ENCODE data around the gene PIAS3.

PIAS3 gene

GRCh38 chr1:145871994-145872924 lies 13.4 kb upstream of the PIAS3 start:
- Histone ChIP-seq H3K27me3 (ENCODE audit: control insufficient read depth, insufficient read depth, low read length) (peaks cover 30% of the 10 kb centered on the region), H3K9ac (ENCODE audit: low read length) (peak overlapping the region; percentile 52), H3K27ac (ENCODE audit: low read length) (no peak overlapping the region), H3K9me3 (ENCODE audit: control insufficient read depth, low read depth, low read length) (no peaks in the 10 kb centered on the region), H3K4me1 (ENCODE audit: control insufficient read depth, low read depth, low read length) (peaks cover 8% of the 10 kb centered on the region), H3K36me3 (ENCODE audit: control insufficient read depth, low read depth, low read length) (no peaks in the 10 kb centered on the region), H3K4me3 (ENCODE audit: low read length) (peak overlapping the region; percentile 61)

DNA sequence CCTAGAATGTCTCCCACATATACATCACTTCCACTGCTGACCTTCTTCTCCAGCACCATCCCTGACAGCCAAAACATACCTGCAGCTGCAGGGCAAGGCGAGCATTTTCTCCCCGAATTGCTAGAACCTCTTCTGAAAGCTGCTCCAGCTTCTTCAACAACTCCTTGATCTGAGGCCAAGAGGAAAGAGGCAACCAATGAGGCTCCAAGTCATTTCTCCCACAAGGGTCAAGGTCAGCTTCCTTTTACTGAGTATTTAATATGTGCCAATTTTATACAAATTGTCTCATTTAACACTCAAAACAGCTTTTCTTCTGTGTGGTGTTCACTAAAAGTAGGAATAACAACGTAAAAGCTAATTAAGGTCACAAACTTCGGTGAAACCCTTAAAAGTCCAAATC lies 9.4 kb upstream of the PIAS3 start:
- Histone ChIP-seq H3K4me1 (ENCODE audit: control insufficient read depth, low read depth, low read length) (peaks cover 8% of the 10 kb centered on the region), H3K4me3 (ENCODE audit: low read length) (no peak overlapping the region), H3K27me3 (ENCODE audit: control insufficient read depth, insufficient read depth, low read length) (peaks cover 21% of the 10 kb centered on the region), H3K9me3 (ENCODE audit: control insufficient read depth, low read depth, low read length) (no peaks in the 10 kb centered on the region), H3K36me3 (ENCODE audit: control insufficient read depth, low read depth, low read length) (no peaks in the 10 kb centered on the region), H3K27ac (ENCODE audit: low read length) (no peak overlapping the region), H3K9ac (ENCODE audit: low read length) (no peak overlapping the region)

DNA sequence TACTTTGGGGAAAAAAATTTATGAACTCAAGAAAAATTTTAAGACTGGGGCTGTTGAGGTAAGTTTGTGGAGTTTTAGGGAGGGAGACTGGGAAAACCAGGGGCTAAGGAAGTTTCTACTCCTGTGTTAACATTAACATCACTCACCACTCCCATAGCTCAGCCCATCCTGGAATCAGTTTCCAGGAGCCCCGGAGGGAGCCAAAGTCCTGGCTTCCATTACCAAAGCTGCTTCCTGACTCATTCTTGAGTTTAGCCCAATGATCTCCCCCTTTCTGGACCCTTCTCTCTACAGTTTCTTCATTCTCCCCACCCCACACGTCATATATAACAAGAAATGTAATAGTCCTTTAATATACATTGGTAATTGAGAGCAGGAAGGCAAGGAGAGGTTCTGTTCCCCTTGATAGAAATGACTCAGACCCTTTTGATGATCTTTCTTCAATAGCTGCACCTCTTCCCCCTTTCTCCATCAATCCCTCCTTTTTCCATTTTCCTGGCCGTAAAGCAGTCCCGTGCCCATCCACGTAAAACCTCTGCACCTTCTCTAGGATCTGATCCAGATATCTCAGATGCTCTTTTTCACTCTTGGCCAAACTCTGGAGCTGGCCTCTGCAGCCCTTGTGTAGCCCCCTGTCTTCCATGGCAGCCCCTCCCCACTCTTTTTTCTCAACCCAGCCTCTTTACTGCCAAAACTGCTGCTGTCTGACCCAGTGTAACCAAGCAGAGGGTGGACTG lies 4.6 kb upstream of the PIAS3 start:
- H3K4me3 ChIP-seq (ENCODE audit: low read length) = no peak overlapping the region
- H3K4me1 ChIP-seq (ENCODE audit: control insufficient read depth, low read depth, low read length) = no peaks in the 10 kb centered on the region
- no peaks in the 10 kb centered on the region for H3K36me3 ChIP-seq (ENCODE audit: control insufficient read depth, low read depth, low read length)
- H3K9me3 ChIP-seq (ENCODE audit: control insufficient read depth, low read depth, low read length) = no peaks in the 10 kb centered on the region
- H3K27me3 ChIP-seq (ENCODE audit: control insufficient read depth, insufficient read depth, low read length) = no peaks in the 10 kb centered on the region
- no peak overlapping the region for H3K9ac ChIP-seq (ENCODE audit: low read length)
- no peak overlapping the region for H3K27ac ChIP-seq (ENCODE audit: low read length)

DNA sequence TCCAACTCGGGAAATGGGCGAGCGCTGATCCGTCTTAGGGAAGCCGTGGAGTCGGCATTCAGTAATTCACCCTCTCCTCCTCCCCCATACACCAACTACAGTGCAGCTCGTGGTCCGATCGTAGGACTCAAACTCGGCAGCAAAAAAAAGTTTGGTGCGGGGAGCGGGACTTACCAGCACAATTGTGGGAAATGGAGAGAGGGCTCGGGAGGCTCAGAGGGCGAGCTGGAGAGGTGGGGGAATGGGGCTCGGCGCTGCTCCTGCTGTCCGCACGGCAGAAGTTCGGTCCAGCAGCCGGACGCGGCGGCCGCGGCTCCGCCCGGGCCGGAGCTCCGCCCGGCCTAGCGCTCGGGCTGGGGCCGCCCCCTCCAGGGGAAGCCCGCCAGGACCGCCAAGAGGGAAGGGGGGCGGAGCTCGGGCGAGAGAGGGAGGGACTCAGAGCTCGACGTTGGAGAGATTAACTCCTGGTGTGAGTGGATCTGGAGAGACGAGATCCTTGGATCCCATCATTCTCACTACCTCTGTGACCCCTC lies 676 bp upstream of the PIAS3 start:
- H3K9ac ChIP-seq (ENCODE audit: low read length) = peak overlapping the region; percentile 55
- no peaks in the 10 kb centered on the region for H3K4me1 ChIP-seq (ENCODE audit: control insufficient read depth, low read depth, low read length)
- peaks cover 16% of the 10 kb centered on the region for H3K36me3 ChIP-seq (ENCODE audit: control insufficient read depth, low read depth, low read length)
- H3K4me3 ChIP-seq (ENCODE audit: low read length) = peak overlapping the region; percentile 95
- no peak overlapping the region for H3K27ac ChIP-seq (ENCODE audit: low read length)
- H3K9me3 ChIP-seq (ENCODE audit: control insufficient read depth, low read depth, low read length) = peaks cover 4% of the 10 kb centered on the region
- H3K27me3 ChIP-seq (ENCODE audit: control insufficient read depth, insufficient read depth, low read length) = no peaks in the 10 kb centered on the region

GRCh38 chr1:145858238-145858900 lies 512 bp downstream of the PIAS3 start:
- no peaks in the 10 kb centered on the region for H3K4me1 ChIP-seq (ENCODE audit: control insufficient read depth, low read depth, low read length)
- peaks cover 28% of the 10 kb centered on the region for H3K36me3 ChIP-seq (ENCODE audit: control insufficient read depth, low read depth, low read length)
- peak overlapping the region; percentile 95 for H3K4me3 ChIP-seq (ENCODE audit: low read length)
- peak overlapping the region; percentile 55 for H3K9ac ChIP-seq (ENCODE audit: low read length)
- H3K27me3 ChIP-seq (ENCODE audit: control insufficient read depth, insufficient read depth, low read length) = no peaks in the 10 kb centered on the region
- H3K9me3 ChIP-seq (ENCODE audit: control insufficient read depth, low read depth, low read length) = peaks cover 4% of the 10 kb centered on the region
- no peak overlapping the region for H3K27ac ChIP-seq (ENCODE audit: low read length)

DNA sequence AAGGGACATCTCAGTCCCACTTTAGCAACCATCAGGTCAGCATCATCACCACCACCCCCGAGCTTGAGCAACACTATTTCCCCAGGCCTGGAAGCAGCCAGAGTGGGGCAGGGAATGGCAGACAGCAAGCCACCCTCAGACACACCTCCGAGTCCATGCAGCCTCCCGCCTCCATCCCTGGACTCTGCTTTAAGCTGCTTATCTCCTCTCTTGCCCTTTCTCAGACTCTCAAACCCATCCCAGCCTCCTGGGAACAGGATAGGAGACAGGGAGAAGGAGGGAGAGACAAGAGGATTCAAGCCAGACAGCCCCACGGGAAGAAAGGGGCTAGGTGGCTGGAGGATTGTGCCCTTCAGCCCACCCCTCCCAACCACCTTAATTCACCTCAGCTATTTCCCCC lies 1.7 kb downstream of the PIAS3 start:
- no peaks in the 10 kb centered on the region for H3K27me3 ChIP-seq (ENCODE audit: control insufficient read depth, insufficient read depth, low read length)
- H3K4me3 ChIP-seq (ENCODE audit: low read length) = no peak overlapping the region
- peaks cover 4% of the 10 kb centered on the region for H3K9me3 ChIP-seq (ENCODE audit: control insufficient read depth, low read depth, low read length)
- peaks cover 37% of the 10 kb centered on the region for H3K36me3 ChIP-seq (ENCODE audit: control insufficient read depth, low read depth, low read length)
- H3K27ac ChIP-seq (ENCODE audit: low read length) = no peak overlapping the region
- no peak overlapping the region for H3K9ac ChIP-seq (ENCODE audit: low read length)
- no peaks in the 10 kb centered on the region for H3K4me1 ChIP-seq (ENCODE audit: control insufficient read depth, low read depth, low read length)

- H3K36me3 ChIP-seq (ENCODE audit: control insufficient read depth, low read depth, low read length) = peaks cover 46% of the 10 kb centered on the region
Measured at GRCh38 chr1:145855426-145855948, 3.4 kb downstream of the PIAS3 start.

GRCh38 chr1:145849356-145850160 lies 9.3 kb downstream of the PIAS3 start:
- H3K27me3 ChIP-seq (ENCODE audit: control insufficient read depth, insufficient read depth, low read length) = peaks cover 7% of the 10 kb centered on the region
- no peaks in the 10 kb centered on the region for H3K4me1 ChIP-seq (ENCODE audit: control insufficient read depth, low read depth, low read length)
- no peaks in the 10 kb centered on the region for H3K9me3 ChIP-seq (ENCODE audit: control insufficient read depth, low read depth, low read length)
- no peak overlapping the region for H3K4me3 ChIP-seq (ENCODE audit: low read length)
- peaks cover 44% of the 10 kb centered on the region for H3K36me3 ChIP-seq (ENCODE audit: control insufficient read depth, low read depth, low read length)
- H3K9ac ChIP-seq (ENCODE audit: low read length) = no peak overlapping the region
- no peak overlapping the region for H3K27ac ChIP-seq (ENCODE audit: low read length)

More at GRCh38 chr1:145855426-145855948, 3.4 kb downstream of the PIAS3 start:
- Histone ChIP-seq H3K9me3 (ENCODE audit: control insufficient read depth, low read depth, low read length) (peaks cover 4% of the 10 kb centered on the region), H3K4me1 (ENCODE audit: control insufficient read depth, low read depth, low read length) (no peaks in the 10 kb centered on the region), H3K9ac (ENCODE audit: low read length) (no peak overlapping the region), H3K27me3 (ENCODE audit: control insufficient read depth, insufficient read depth, low read length) (no peaks in the 10 kb centered on the region), H3K4me3 (ENCODE audit: low read length) (no peak overlapping the region), H3K27ac (ENCODE audit: low read length) (no peak overlapping the region)

GRCh38 chr1:145847827-145848226 lies 11.1 kb downstream of the PIAS3 start:
- no peaks in the 10 kb centered on the region for H3K9me3 ChIP-seq (ENCODE audit: control insufficient read depth, low read depth, low read length)
- no peak overlapping the region for H3K27ac ChIP-seq (ENCODE audit: low read length)
- H3K27me3 ChIP-seq (ENCODE audit: control insufficient read depth, insufficient read depth, low read length) = peaks cover 10% of the 10 kb centered on the region
- H3K36me3 ChIP-seq (ENCODE audit: control insufficient read depth, low read depth, low read length) = peaks cover 36% of the 10 kb centered on the region
- no peak overlapping the region for H3K4me3 ChIP-seq (ENCODE audit: low read length)
- no peaks in the 10 kb centered on the region for H3K4me1 ChIP-seq (ENCODE audit: control insufficient read depth, low read depth, low read length)
- no peak overlapping the region for H3K9ac ChIP-seq (ENCODE audit: low read length)

DNA sequence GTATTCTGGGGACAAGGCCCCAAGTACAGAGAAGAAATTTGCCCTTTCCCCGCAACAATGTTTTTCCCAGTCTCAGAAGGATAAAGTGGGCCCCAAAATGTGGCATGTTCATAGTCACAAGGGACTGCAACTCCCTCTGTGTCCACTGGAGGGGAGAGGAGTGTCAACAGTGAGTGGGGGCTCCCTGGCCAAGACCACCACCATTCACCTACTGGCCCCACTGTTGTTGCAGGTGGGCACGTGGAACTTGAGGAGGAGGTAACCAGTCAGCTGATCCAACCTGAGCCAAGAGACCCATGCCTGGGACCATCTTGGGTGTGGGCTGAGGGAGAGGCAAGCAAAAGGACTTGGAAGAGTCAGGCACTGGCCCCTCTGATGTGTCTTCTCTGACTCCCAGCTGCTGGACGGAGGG lies 12.7 kb downstream of the PIAS3 start:
- Histone ChIP-seq H3K27ac (ENCODE audit: low read length) (no peak overlapping the region), H3K4me1 (ENCODE audit: control insufficient read depth, low read depth, low read length) (no peaks in the 10 kb centered on the region), H3K9me3 (ENCODE audit: control insufficient read depth, low read depth, low read length) (no peaks in the 10 kb centered on the region), H3K36me3 (ENCODE audit: control insufficient read depth, low read depth, low read length) (peaks cover 40% of the 10 kb centered on the region), H3K4me3 (ENCODE audit: low read length) (peak overlapping the region; percentile 72), H3K27me3 (ENCODE audit: control insufficient read depth, insufficient read depth, low read length) (peaks cover 10% of the 10 kb centered on the region), H3K9ac (ENCODE audit: low read length) (peak overlapping the region; percentile 47)
